GM21381 (cell line): ENCODE data around the gene ATCAY.

Source experiments
- ATAC-seq: cut with Tn5 transposase; IDR thresholded peaks from one replicate; pipeline ENCODE4 v1.9.1; 2021; ENCODE audit warnings: mild to moderate bottlenecking, moderate library complexity; ENCODE audit not compliant: unreplicated experiment

ATCAY gene

GRCh38 chr19:3880471-3881271, at the start of gene ATCAY:
Gene ATCAY (plus strand): TSS chr19:3880685. CDS start chr19:3885768, 5,083 bp downstream.
- no peak for ATAC-seq

GRCh38 chr19:3831601-3832000, 48.9 kb upstream of the ATCAY start:
- ATAC-seq, result no peak

- ATAC-seq, result no peak
These were observed 48.5 kb upstream of the ATCAY start for GRCh38 chr19:3832001-3832400.

GRCh38 chr19:3833578-3834348, 46.7 kb upstream of the ATCAY start:
- no peak for ATAC-seq

GRCh38 chr19:3834349-3835054, 46.0 kb upstream of the ATCAY start:
- no peak for ATAC-seq

GRCh38 chr19:3835055-3835435, 45.4 kb upstream of the ATCAY start:
- no peak for ATAC-seq

GRCh38 chr19:3836887-3837286, 43.6 kb upstream of the ATCAY start:
- ATAC-seq, result no peak

GRCh38 chr19:3837332-3837731, 43.2 kb upstream of the ATCAY start:
- ATAC-seq, result no peak

- no peak for ATAC-seq
These were observed 42.6 kb upstream of the ATCAY start for GRCh38 chr19:3837922-3838321.

- ATAC-seq, result no peak
These were observed 41.8 kb upstream of the ATCAY start for GRCh38 chr19:3838661-3839060.

- ATAC-seq, result no peak
These were observed 40.5 kb upstream of the ATCAY start for GRCh38 chr19:3839941-3840340.

GRCh38 chr19:3840804-3841203, 39.7 kb upstream of the ATCAY start:
- no peak for ATAC-seq

- ATAC-seq, result no peak
These were observed 37.5 kb upstream of the ATCAY start for GRCh38 chr19:3842948-3843347.

- no peak for ATAC-seq
These were observed 35.9 kb upstream of the ATCAY start for GRCh38 chr19:3844596-3844995.

GRCh38 chr19:3849092-3849491, 31.4 kb upstream of the ATCAY start:
- no peak for ATAC-seq

GRCh38 chr19:3849787-3850186, 30.7 kb upstream of the ATCAY start:
- no peak for ATAC-seq

- no peak for ATAC-seq
These were observed 30.0 kb upstream of the ATCAY start for GRCh38 chr19:3850320-3850972.

- ATAC-seq, result no peak
These were observed 29.0 kb upstream of the ATCAY start for GRCh38 chr19:3851254-3852176.

GRCh38 chr19:3852177-3852511, 28.3 kb upstream of the ATCAY start:
- no peak for ATAC-seq

GRCh38 chr19:3852614-3853254, 27.8 kb upstream of the ATCAY start:
- no peak for ATAC-seq
